ENCODE results near the gene C16orf46. TPM values are rescaled to one million over a fixed set of nuclear protein-coding genes. Genes with fewer than 3 reads are reported as not detected.

C16orf46 gene
- total and polyA plus RNA-seq, 9 of the 15 experiments (the other 6 are each of a cell fraction or from before 2014, with no cell fraction given): 0.10 to 0.98 (median 0.41) TPM; not detected in 1

- TF ChIP-seq PCBP1 (IDR thresholded peaks at IDR 0.05; ENCODE audit: low read depth, low read length, poor library complexity, severe bottlenecking) (peak; percentile 37), TAF15 (IDR thresholded peaks at IDR 0.05; ENCODE audit: low read depth, low read length) (no peak), MEF2A (IDR thresholded peaks at IDR 0.05; ENCODE audit: control insufficient read depth, low read depth, low read length) (no peak), EP400 (IDR thresholded peaks at IDR 0.05) (peak; percentile 22; the same call in 1 of the 2 replicates), ZBTB17 (CRISPR knock-in tag; IDR thresholded peaks at IDR 0.05) (no peak), MAFG (tag; conservative IDR thresholded peaks at IDR 0.05) (no peak), MLX (CRISPR knock-in tag; conservative IDR thresholded peaks at IDR 0.05) (no peak), ZNF12 (CRISPR knock-in tag; IDR thresholded peaks at IDR 0.05) (no peak), ARHGAP35 (IDR thresholded peaks at IDR 0.05; ENCODE audit: partially characterized antibody) (no peak), MYNN (IDR thresholded peaks at IDR 0.05) (no peak), MYNN (CRISPR knock-in tag; IDR thresholded peaks at IDR 0.05) (no peak)
- TF ChIP-seq, protein P1, sequence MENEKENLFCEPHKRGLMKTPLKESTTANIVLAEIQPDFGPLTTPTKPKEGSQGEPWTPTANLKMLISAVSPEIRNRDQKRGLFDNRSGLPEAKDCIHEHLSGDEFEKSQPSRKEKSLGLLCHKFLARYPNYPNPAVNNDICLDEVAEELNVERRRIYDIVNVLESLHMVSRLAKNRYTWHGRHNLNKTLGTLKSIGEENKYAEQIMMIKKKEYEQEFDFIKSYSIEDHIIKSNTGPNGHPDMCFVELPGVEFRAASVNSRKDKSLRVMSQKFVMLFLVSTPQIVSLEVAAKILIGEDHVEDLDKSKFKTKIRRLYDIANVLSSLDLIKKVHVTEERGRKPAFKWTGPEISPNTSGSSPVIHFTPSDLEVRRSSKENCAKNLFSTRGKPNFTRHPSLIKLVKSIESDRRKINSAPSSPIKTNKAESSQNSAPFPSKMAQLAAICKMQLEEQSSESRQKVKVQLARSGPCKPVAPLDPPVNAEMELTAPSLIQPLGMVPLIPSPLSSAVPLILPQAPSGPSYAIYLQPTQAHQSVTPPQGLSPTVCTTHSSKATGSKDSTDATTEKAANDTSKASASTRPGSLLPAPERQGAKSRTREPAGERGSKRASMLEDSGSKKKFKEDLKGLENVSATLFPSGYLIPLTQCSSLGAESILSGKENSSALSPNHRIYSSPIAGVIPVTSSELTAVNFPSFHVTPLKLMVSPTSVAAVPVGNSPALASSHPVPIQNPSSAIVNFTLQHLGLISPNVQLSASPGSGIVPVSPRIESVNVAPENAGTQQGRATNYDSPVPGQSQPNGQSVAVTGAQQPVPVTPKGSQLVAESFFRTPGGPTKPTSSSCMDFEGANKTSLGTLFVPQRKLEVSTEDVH (IDR thresholded peaks at IDR 0.05; ENCODE audit: low read depth, partially characterized antibody): peak; percentile 46
- TF ChIP-seq, protein P2, sequence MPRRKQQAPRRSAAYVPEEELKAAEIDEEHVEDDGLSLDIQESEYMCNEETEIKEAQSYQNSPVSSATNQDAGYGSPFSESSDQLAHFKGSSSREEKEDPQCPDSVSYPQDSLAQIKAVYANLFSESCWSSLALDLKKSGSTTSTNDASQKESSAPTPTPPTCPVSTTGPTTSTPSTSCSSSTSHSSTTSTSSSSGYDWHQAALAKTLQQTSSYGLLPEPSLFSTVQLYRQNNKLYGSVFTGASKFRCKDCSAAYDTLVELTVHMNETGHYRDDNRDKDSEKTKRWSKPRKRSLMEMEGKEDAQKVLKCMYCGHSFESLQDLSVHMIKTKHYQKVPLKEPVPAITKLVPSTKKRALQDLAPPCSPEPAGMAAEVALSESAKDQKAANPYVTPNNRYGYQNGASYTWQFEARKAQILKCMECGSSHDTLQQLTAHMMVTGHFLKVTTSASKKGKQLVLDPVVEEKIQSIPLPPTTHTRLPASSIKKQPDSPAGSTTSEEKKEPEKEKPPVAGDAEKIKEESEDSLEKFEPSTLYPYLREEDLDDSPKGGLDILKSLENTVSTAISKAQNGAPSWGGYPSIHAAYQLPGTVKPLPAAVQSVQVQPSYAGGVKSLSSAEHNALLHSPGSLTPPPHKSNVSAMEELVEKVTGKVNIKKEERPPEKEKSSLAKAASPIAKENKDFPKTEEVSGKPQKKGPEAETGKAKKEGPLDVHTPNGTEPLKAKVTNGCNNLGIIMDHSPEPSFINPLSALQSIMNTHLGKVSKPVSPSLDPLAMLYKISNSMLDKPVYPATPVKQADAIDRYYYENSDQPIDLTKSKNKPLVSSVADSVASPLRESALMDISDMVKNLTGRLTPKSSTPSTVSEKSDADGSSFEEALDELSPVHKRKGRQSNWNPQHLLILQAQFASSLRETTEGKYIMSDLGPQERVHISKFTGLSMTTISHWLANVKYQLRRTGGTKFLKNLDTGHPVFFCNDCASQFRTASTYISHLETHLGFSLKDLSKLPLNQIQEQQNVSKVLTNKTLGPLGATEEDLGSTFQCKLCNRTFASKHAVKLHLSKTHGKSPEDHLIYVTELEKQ (CRISPR knock-in tag; IDR thresholded peaks at IDR 0.05): no peak
- TF ChIP-seq, protein P3, sequence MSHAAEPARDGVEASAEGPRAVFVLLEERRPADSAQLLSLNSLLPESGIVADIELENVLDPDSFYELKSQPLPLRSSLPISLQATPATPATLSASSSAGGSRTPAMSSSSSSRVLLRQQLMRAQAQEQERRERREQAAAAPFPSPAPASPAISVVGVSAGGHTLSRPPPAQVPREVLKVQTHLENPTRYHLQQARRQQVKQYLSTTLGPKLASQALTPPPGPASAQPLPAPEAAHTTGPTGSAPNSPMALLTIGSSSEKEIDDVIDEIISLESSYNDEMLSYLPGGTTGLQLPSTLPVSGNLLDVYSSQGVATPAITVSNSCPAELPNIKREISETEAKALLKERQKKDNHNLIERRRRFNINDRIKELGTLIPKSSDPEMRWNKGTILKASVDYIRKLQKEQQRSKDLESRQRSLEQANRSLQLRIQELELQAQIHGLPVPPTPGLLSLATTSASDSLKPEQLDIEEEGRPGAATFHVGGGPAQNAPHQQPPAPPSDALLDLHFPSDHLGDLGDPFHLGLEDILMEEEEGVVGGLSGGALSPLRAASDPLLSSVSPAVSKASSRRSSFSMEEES (CRISPR knock-in tag; IDR thresholded peaks at IDR 0.05): no peak
- TF ChIP-seq, protein P4, sequence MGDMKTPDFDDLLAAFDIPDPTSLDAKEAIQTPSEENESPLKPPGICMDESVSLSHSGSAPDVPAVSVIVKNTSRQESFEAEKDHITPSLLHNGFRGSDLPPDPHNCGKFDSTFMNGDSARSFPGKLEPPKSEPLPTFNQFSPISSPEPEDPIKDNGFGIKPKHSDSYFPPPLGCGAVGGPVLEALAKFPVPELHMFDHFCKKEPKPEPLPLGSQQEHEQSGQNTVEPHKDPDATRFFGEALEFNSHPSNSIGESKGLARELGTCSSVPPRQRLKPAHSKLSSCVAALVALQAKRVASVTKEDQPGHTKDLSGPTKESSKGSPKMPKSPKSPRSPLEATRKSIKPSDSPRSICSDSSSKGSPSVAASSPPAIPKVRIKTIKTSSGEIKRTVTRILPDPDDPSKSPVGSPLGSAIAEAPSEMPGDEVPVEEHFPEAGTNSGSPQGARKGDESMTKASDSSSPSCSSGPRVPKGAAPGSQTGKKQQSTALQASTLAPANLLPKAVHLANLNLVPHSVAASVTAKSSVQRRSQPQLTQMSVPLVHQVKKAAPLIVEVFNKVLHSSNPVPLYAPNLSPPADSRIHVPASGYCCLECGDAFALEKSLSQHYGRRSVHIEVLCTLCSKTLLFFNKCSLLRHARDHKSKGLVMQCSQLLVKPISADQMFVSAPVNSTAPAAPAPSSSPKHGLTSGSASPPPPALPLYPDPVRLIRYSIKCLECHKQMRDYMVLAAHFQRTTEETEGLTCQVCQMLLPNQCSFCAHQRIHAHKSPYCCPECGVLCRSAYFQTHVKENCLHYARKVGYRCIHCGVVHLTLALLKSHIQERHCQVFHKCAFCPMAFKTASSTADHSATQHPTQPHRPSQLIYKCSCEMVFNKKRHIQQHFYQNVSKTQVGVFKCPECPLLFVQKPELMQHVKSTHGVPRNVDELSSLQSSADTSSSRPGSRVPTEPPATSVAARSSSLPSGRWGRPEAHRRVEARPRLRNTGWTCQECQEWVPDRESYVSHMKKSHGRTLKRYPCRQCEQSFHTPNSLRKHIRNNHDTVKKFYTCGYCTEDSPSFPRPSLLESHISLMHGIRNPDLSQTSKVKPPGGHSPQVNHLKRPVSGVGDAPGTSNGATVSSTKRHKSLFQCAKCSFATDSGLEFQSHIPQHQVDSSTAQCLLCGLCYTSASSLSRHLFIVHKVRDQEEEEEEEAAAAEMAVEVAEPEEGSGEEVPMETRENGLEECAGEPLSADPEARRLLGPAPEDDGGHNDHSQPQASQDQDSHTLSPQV (IDR thresholded peaks at IDR 0.05): peak; percentile 70; the same call in 1 of the 2 replicates
Observed at GRCh38 chr16:81035398-81035974, 41.6 kb downstream of the C16orf46 start, which contains the start of gene ATMIN (continued).
